ENCODE data around the gene LRRC73.

Gene LRRC73

DNA sequence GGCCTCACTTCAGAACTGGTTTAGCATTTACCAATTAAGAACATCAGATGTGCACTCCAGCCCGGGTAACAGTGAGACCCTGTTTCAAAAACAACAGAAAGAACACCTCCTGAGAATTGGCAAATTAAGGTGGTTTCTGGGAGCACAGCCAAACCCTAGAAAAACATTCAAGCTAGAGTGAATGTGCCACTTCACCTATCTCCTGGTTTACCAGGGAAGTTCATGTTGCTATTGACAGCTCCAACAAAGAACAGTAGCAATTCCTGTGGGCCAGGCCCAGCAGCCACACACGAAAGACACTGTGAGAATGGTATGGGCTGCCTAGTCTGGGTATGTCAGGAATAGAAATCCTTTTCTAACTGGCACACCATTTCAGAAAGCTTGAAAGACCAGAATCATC is 11.7 kb upstream of the LRRC73 start:
- no peak for TF ChIP-seq JUND (IDR thresholded peaks at IDR 0.05; ENCODE audit: low read depth)
- DNase-seq (ENCODE audit: low read depth in 1 of 2, low spot score in 1 of 2), result no peak
- in situ Hi-C loops (cut with HindIII; ENCODE audit: low pct_unique_long_range_greater_than_20kb, low sequenced_read_pairs), result no loop called here

- in situ Hi-C loops (cut with HindIII; ENCODE audit: low pct_unique_long_range_greater_than_20kb, low sequenced_read_pairs), result no loop called here
- no peak for DNase-seq (ENCODE audit: low read depth in 1 of 2, low spot score in 1 of 2)
- no peak for TF ChIP-seq JUND (IDR thresholded peaks at IDR 0.05; ENCODE audit: low read depth)
These were observed 10.0 kb upstream of the LRRC73 start for GRCh38 chr6:43520097-43520496.

- in situ Hi-C loops (cut with HindIII; ENCODE audit: low pct_unique_long_range_greater_than_20kb, low sequenced_read_pairs), result no loop called here
- no peak for DNase-seq (ENCODE audit: low read depth in 1 of 2, low spot score in 1 of 2)
- TF ChIP-seq JUND (IDR thresholded peaks at IDR 0.05; ENCODE audit: low read depth), result no peak
These were observed 7.6 kb upstream of the LRRC73 start for GRCh38 chr6:43517505-43518357.

GRCh38 chr6:43516697-43517504 is 6.8 kb upstream of the LRRC73 start, which contains the start of the genes POLR1C and YIPF3:
Gene POLR1C (plus strand): TSS chr6:43517089. CDS start chr6:43517110, 21 bp downstream.
Gene YIPF3 (minus strand): TSS chr6:43516926. CDS start chr6:43516807, 119 bp downstream.
- TF ChIP-seq JUND (IDR thresholded peaks at IDR 0.05; ENCODE audit: low read depth), result no peak
- in situ Hi-C loops (cut with HindIII; ENCODE audit: low pct_unique_long_range_greater_than_20kb, low sequenced_read_pairs), result no loop called here
- DNase-seq (ENCODE audit: low read depth in 1 of 2, low spot score in 1 of 2), result peak; percentile 84 to 99

DNA sequence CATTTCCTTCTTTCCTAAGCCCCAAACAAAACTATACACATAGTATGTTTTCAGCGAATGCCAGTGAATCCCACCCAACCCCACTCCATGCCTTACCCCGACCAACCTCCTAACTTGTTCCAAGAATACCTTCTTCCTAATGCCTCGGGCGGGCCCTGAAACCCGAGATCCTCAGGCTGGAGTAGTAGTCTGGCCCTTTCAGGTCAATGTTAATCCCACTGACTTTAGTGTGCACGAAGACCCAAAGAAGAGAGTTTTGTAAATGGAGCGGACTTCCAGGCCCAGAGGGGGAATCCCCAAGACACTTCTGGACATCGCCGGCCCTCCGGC is 6.2 kb upstream of the LRRC73 start:
- in situ Hi-C loops (cut with HindIII; ENCODE audit: low pct_unique_long_range_greater_than_20kb, low sequenced_read_pairs), result no loop called here

GRCh38 chr6:43515808-43516207 is 5.7 kb upstream of the LRRC73 start:
- in situ Hi-C loops (cut with HindIII; ENCODE audit: low pct_unique_long_range_greater_than_20kb, low sequenced_read_pairs), result no loop called here
- DNase-seq (ENCODE audit: low read depth in 1 of 2, low spot score in 1 of 2), result no peak
- TF ChIP-seq JUND (IDR thresholded peaks at IDR 0.05; ENCODE audit: low read depth), result no peak

More for the DNA sequence above, 6.2 kb upstream of the LRRC73 start:
- no peak for TF ChIP-seq JUND (IDR thresholded peaks at IDR 0.05; ENCODE audit: low read depth)
- DNase-seq (ENCODE audit: low read depth in 1 of 2, low spot score in 1 of 2), result no peak

GRCh38 chr6:43511824-43512415 is 1.8 kb upstream of the LRRC73 start:
- in situ Hi-C loops (cut with HindIII; ENCODE audit: low pct_unique_long_range_greater_than_20kb, low sequenced_read_pairs), result no loop called here
- DNase-seq (ENCODE audit: low read depth in 1 of 2, low spot score in 1 of 2), result no peak
- no peak for TF ChIP-seq JUND (IDR thresholded peaks at IDR 0.05; ENCODE audit: low read depth)

DNA sequence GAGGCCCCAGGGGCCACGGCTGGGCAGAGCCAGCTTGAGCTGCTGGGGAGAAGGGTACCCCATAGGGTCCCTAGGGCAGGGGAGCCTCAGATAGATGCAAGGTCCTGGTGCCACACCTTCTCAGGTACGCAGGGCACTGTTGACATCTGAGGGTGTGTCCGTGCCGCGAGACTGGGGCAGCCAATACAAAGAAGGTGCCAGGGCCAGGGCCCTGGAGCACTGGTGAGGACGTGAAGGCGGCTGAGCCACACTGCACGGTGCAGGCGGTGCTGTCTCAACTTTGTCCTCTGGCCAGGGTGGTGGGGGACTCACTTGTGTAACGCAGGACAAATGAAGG is 649 bp upstream of the LRRC73 start:
- in situ Hi-C loops (cut with HindIII; ENCODE audit: low pct_unique_long_range_greater_than_20kb, low sequenced_read_pairs), result no loop called here

DNA sequence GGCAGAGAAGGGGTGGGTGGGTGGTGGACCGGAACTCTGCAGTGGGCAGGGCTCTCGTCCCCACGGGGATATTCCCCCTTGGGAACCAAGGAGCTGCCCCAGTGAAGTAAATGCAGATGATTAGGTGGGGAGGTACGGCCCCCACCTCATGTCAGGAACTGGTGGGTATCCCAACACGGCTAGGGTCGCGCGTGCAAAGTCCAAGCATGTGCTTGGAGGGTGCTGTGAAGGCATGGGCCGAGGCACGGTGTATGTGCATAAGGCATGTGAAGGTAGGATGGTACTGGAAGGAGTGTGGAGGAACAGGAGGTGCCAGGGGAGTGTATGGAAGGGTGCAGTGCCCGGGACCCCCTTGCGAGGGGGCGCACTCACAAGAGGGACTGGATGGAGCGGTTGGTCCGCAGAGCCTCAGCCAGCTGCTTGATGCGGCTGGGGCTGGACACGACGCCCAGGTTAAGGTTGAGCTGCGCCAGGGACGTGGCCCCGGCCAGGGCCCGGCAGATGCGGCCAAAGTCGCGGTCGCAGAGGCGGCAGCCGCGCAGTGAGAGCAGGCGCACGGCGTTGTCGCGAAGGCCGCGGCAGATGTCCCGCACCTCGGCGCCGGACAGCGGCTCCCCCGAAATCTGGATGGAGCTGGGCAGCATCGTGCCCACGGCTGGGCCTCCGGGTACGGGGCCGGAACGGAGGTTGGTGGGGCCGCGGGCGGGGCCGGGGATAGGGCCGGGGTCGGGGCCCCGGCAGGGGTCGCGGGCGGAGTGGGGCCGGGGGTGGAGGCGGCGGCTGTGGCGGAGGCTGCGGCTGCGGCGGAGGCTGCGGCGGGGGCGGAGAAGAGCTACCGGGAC is 783 bp downstream of the LRRC73 start:
- peak in 1 of 2 experiments; percentile 25 for DNase-seq (ENCODE audit: low read depth in 1 of 2, low spot score in 1 of 2)
- TF ChIP-seq JUND (IDR thresholded peaks at IDR 0.05; ENCODE audit: low read depth), result no peak
- in situ Hi-C loops (cut with HindIII; ENCODE audit: low pct_unique_long_range_greater_than_20kb, low sequenced_read_pairs), result no loop called here

More for the DNA sequence above, 649 bp upstream of the LRRC73 start:
- no peak for TF ChIP-seq JUND (IDR thresholded peaks at IDR 0.05; ENCODE audit: low read depth)
- no peak for DNase-seq (ENCODE audit: low read depth in 1 of 2, low spot score in 1 of 2)

GRCh38 chr6:43508481-43509141 is 1.5 kb downstream of the LRRC73 start:
- in situ Hi-C loops (cut with HindIII; ENCODE audit: low pct_unique_long_range_greater_than_20kb, low sequenced_read_pairs), result no loop called here
- no peak for DNase-seq (ENCODE audit: low read depth in 1 of 2, low spot score in 1 of 2)

DNA sequence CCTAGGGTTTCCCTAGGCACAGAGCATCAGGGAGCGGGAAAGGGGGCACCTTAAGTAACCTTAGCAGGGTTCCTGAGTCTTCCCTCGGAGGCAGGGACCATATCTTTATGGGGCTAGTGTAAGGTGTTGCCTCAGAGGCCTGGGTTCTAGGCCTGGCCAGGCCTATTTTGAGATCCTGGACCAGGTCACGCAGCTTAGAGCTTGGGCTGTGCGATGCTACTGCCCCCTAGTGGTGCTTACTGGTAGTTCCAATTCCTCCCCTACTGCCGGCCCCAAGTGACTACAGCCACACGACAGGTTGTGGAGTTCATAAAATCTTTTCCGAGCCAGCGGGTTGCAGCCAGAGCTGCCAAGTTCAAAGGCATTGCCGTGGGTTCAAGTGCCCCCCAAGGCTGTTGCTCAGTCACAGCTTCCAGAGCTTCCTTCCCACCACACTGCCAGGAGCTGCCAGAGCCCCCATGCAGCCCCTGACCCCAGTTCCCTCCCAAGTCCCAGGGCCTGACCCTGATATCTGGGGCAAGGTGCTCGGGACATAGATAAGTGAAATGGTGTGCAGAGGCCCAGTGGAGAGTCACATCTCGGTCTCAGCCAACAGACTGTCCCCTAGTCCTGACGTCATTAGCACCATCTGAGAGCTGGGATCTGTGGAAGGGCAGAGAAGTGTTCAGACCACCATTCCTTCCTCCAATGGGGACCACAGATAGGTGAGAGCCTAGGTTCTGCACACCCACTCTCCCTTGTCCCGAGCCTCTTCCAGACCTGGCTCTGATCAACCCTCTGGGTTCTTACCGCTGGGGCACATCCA is 3.3 kb downstream of the LRRC73 start:
- in situ Hi-C loops (cut with HindIII; ENCODE audit: low pct_unique_long_range_greater_than_20kb, low sequenced_read_pairs), result no loop called here
- TF ChIP-seq JUND (IDR thresholded peaks at IDR 0.05; ENCODE audit: low read depth), result no peak
- peak; percentile 57 to 87 for DNase-seq (ENCODE audit: low read depth in 1 of 2, low spot score in 1 of 2)

More at GRCh38 chr6:43508481-43509141, 1.5 kb downstream of the LRRC73 start:
- TF ChIP-seq JUND (IDR thresholded peaks at IDR 0.05; ENCODE audit: low read depth), result no peak
